AG04449 (cell line): ENCODE measurements around the gene KRTAP24-1.

Experiments
- CTCF ChIA-PET: fragments of 350-600 bp; formaldehyde crosslinking; extraction: SDS; loops from one replicate; lab custom pipeline; 2021; ENCODE audit warnings: antibody characterized with exemption; lab: Yijun Ruan, JAX
- POLR2A ChIA-PET: fragments of 400-600, 350-600 bp; formaldehyde crosslinking; extraction: SDS; loops from one replicate; lab custom pipeline; 2020; ENCODE audit warnings: antibody characterized with exemption, inconsistent platforms; lab: Yijun Ruan, JAX
- DNase-seq: peaks from one replicate; pipeline ENCODE4 v3.0.0-alpha.2; 2010; ENCODE audit warnings: low read depth, low spot score
- H3K4me3 ChIP-seq: 2 replicates; pipeline ENCODE4 v1.5.1; 2011; ENCODE audit warnings: low read depth, mild to moderate bottlenecking, control low read depth, low read length
- CTCF ChIP-seq: IDR thresholded peaks from one replicate; pipeline ENCODE4 v1.5.1; 2011; ENCODE audit warnings: mild to moderate bottlenecking, moderate library complexity, low read length, control low read depth, inconsistent platforms; ENCODE audit not compliant: insufficient read depth; ENCODE audit errors: missing control alignments

KRTAP24-1 gene

GRCh38 chr21:30233228-30234020 is 49.3 kb downstream of the KRTAP24-1 start:
- no peak for TF ChIP-seq CTCF
- ChIA-PET POLR2A (no interaction called here), CTCF (no interaction called here)
- DNase-seq: no peak
- no peak overlapping the region for H3K4me3 ChIP-seq

GRCh38 chr21:30232011-30232410 is 50.7 kb downstream of the KRTAP24-1 start:
- no peak for TF ChIP-seq CTCF
- H3K4me3 ChIP-seq: no peak overlapping the region
- POLR2A ChIA-PET: no interaction called here
- no peak for DNase-seq
- CTCF ChIA-PET: no interaction called here
